GM18873 (cell line): ENCODE measurements around the gene KCNAB1.

ENCODE experiments used
- ATAC-seq: cut with Tn5 transposase; IDR thresholded peaks from one replicate; pipeline ENCODE4 v1.9.1; 2021; ENCODE audit warnings: mild to moderate bottlenecking, moderate library complexity, moderate number of reproducible peaks; ENCODE audit not compliant: unreplicated experiment, low FRiP score

The KCNAB1 gene

GRCh38 chr3:156431334-156432124 is 311.2 kb downstream of the KCNAB1 start:
- ATAC-seq: no peak

- ATAC-seq: no peak
Measured at GRCh38 chr3:156432563-156432962, 312.2 kb downstream of the KCNAB1 start.

- no peak for ATAC-seq
Measured at GRCh38 chr3:156433138-156433537, 312.8 kb downstream of the KCNAB1 start.

- no peak for ATAC-seq
Measured at GRCh38 chr3:156433910-156434309, 313.5 kb downstream of the KCNAB1 start.

GRCh38 chr3:156434921-156435320 is 314.5 kb downstream of the KCNAB1 start:
- ATAC-seq: no peak

GRCh38 chr3:156443079-156443478 is 322.7 kb downstream of the KCNAB1 start:
- no peak for ATAC-seq

GRCh38 chr3:156445117-156446090 is 325.0 kb downstream of the KCNAB1 start:
- no peak for ATAC-seq

- no peak for ATAC-seq
Measured at GRCh38 chr3:156448300-156448699, 327.9 kb downstream of the KCNAB1 start.

- no peak for ATAC-seq
Measured at GRCh38 chr3:156449710-156450574, 329.6 kb downstream of the KCNAB1 start.

- ATAC-seq: no peak
Measured at GRCh38 chr3:156455839-156456238, 335.5 kb downstream of the KCNAB1 start.

- no peak for ATAC-seq
Measured at GRCh38 chr3:156456771-156457224, 336.4 kb downstream of the KCNAB1 start.

- no peak for ATAC-seq
Measured at GRCh38 chr3:156459434-156459833, 339.1 kb downstream of the KCNAB1 start.

GRCh38 chr3:156460206-156460611 is 339.8 kb downstream of the KCNAB1 start:
- no peak for ATAC-seq

GRCh38 chr3:156461889-156462288 is 341.5 kb downstream of the KCNAB1 start:
- ATAC-seq: no peak

GRCh38 chr3:156463123-156463522 is 342.7 kb downstream of the KCNAB1 start:
- no peak for ATAC-seq

GRCh38 chr3:156465194-156465593 is 344.8 kb downstream of the KCNAB1 start:
- no peak for ATAC-seq

- ATAC-seq: no peak
Measured at GRCh38 chr3:156469456-156469855, 349.1 kb downstream of the KCNAB1 start.

- no peak for ATAC-seq
Measured at GRCh38 chr3:156471431-156471830, 351.1 kb downstream of the KCNAB1 start.

- no peak for ATAC-seq
Measured at GRCh38 chr3:156472150-156472549, 351.8 kb downstream of the KCNAB1 start.

- ATAC-seq: no peak
Measured at GRCh38 chr3:156472684-156473083, 352.3 kb downstream of the KCNAB1 start.
